Ovary (tissue), 10 donors: ENCODE results near the gene SLC26A3. TPM values are rescaled to one million over a fixed set of nuclear protein-coding genes. Genes with fewer than 3 reads are reported as not detected.
"Not testable (repeated sequence)": the region's sequence is repeated elsewhere in the genome, so short reads cannot be mapped to it uniquely, and the experiment has no call there.

Experiments used
- DNase-seq, 5 donors: peaks; one replicate each; pipeline ENCODE4 v3.0.0-alpha.2; 2019 to 2020
- H3K27ac ChIP-seq, 2 donors: fragments of 200-600 bp; one replicate each; pipeline versions ENCODE4 v1.5.1 to v1.8.0; 2019 to 2022
- H3K27me3 ChIP-seq: fragments of 200-600 bp; one replicate; pipeline ENCODE4 v1.8.0; 2022
- H3K36me3 ChIP-seq: fragments of 200-600 bp; sonication (generic); one replicate; pipeline ENCODE4 v1.5.1; 2019
- H3K4me1 ChIP-seq: one replicate; pipeline ENCODE4 v1.8.1; 2013; ENCODE audit warnings: mild to moderate bottlenecking, moderate library complexity; ENCODE audit not compliant: insufficient read depth
- H3K4me3 ChIP-seq: fragments of 200-600 bp; sonication (generic); one replicate; pipeline ENCODE4 v1.5.1; 2017
- H3K9me3 ChIP-seq, 2 donors: fragments of 200-600 bp in 1 of 2; sonication (generic) in 1 of 2; one replicate each; pipeline versions ENCODE4 v1.5.1 to v1.8.1; 2013 to 2019; ENCODE audit warnings: mild to moderate bottlenecking in 1 of 2, moderate library complexity in 1 of 2
- CTCF ChIP-seq, 3 donors: fragments of 450-650 bp in 2 of 3; fragments of 200-600 bp in 1 of 3; IDR thresholded peaks; one replicate each; pipeline versions ENCODE4 v1.5.1 to v1.8.0; 2016 to 2022; ENCODE audit warnings: antibody characterized with exemption in 3 of 3, mild to moderate bottlenecking in 1 of 3
- EP300 ChIP-seq: sonication (generic); formaldehyde crosslinking; IDR thresholded peaks from one replicate; pipeline ENCODE4 v1.6.1; 2017; ENCODE audit warnings: antibody characterized with exemption
- POLR2A ChIP-seq: fragments of 450-650 bp; IDR thresholded peaks from one replicate; pipeline ENCODE4 v1.6.1; 2017; ENCODE audit warnings: antibody characterized with exemption, mild to moderate bottlenecking, moderate library complexity
- WGBS, 3 donors: extraction: QIAGEN DNeasy Blood & Tissue Kit in 1 of 3; methylation state at CpG; one replicate each; pipeline versions ENCODE4 v1.1.5 to v1.1.7; 2013 to 2017; 5-methylcytosine and 5-hydroxymethylcytosine counted together
- intact Hi-C, 4 donors: fragments of 100-400 bp; cut with DNase I; formaldehyde crosslinking; loops; one replicate each; pipeline versions ENCODE4 v1.11.0 to v1.15.1; 2022 to 2023
- long read RNA-seq, 3 donors: library from polyadenylated mRNA in 2 of 3; unstranded in 2 of 3; transcript quantifications; one replicate each; pipeline ENCODE4 v2.0.0 and lab custom pipeline, GENCODE V29; 2021 to 2026
- polyA plus RNA-seq, 2 donors: library from polyadenylated mRNA; stranded (reverse); fragments of 200-250 nt in 1 of 2; fragments of 350-450 nt in 1 of 2; fragmentation: Illumina TruSeq in 1 of 2; extraction: RNeasy Lipid Tissue Mini Kit (QIAGEN cat#74804) in 1 of 2; gene quantifications; one replicate each; pipeline ENCODE4 v1.2.3, GENCODE V29; 2013 to 2014
- total RNA-seq, 7 donors: library from RNA; depleted of rRNA in 2 of 7; stranded (reverse); fragments of >200 nt in 2 of 7; fragmentation: NEBNext Ultra II Directional in 3 of 7; extraction: Animal tissue kit (Norgen Biotek cat#: 25700) in 3 of 7; gene quantifications; one replicate each; pipeline versions ENCODE4 v1.1.0 to v1.2.4, GENCODE V29; 2016 to 2023
- donor health status: DM: no; HTN: no; CAD: no; lungs with moderate emphysema.
- donor health status: DM: no; HTN: no; CAD: no.
- donor health status: Bipolar disorder and iron deficiency.
- donor health status: DM: yes; HTN: yes; CAD: no.
- donor health status: DM: no; HTN: no; CAD: no.
- donor health status: DM: yes; HTN: yes; CAD: no.

The SLC26A3 gene
- total RNA-seq (1 to 10 TPM in 1 of 7 donors, under 1 TPM in 3, not detected in 3; 0.30 to 1.9 (median 0.61) TPM), polyA plus RNA-seq (under 1 TPM; 0.06 to 0.07 TPM)
- long read RNA-seq, donor 1: 0 reads
- long read RNA-seq, donor 2: 0 reads
- long read RNA-seq, donor 3: 0 reads

- WGBS, 3 donors: 78 to 94% (median 83%) methylated on average over 2 of the region's 2 CpGs
- no peak within 1 kb of the TSS for H3K27ac ChIP-seq
- no peak for DNase-seq
- H3K27me3 ChIP-seq: no peaks in the 10 kb centered on the region
- H3K9me3 ChIP-seq: no peaks in the 10 kb centered on the region
- intact Hi-C loops: no loop called here
- peaks cover 11% of the 10 kb centered on the region for H3K4me1 ChIP-seq
- H3K4me3 ChIP-seq: no peak within 1 kb of the TSS
- TF ChIP-seq POLR2A (no peak), CTCF (IDR thresholded peaks at IDR 0.05) (no peak), EP300 (no peak)
- no peaks in the 10 kb centered on the region for H3K36me3 ChIP-seq
Observed at GRCh38 chr7:107803009-107803610, at the start of gene SLC26A3. SLC26A3 (minus strand) TSS chr7:107803223; CDS start chr7:107794509, 8,714 bp downstream.

GRCh38 chr7:107850643-107851042 is 47.6 kb upstream of the SLC26A3 start:
- Histone ChIP-seq H3K4me3 (no peak overlapping the region), H3K36me3 (no peaks in the 10 kb centered on the region), H3K9me3 (no peaks in the 10 kb centered on the region), H3K27ac (no peak overlapping the region), H3K27me3 (no peaks in the 10 kb centered on the region), H3K4me1 (no peaks in the 10 kb centered on the region)
- DNase-seq: no peak
- TF ChIP-seq CTCF (IDR thresholded peaks at IDR 0.05) (no peak), EP300 (no peak), POLR2A (no peak)
- intact Hi-C loops: loop anchor here in 1 of 4 donors (10.0 kb wide), 1 partner anchor 56 kb away; no protein-coding TSS in a partner anchor
- 0 to 48% (median 29%) methylated on average over 1 of the region's 1 CpG for WGBS, 3 donors

GRCh38 chr7:107850216-107850615 is 47.2 kb upstream of the SLC26A3 start:
- no peaks in the 10 kb centered on the region for H3K9me3 ChIP-seq
- 86 to 91% (median 88%) methylated on average over 4 of the region's 4 CpGs for WGBS, 3 donors
- TF ChIP-seq CTCF (IDR thresholded peaks at IDR 0.05): no peak
- TF ChIP-seq POLR2A: no peak
- no peak for TF ChIP-seq EP300
- H3K36me3 ChIP-seq: no peaks in the 10 kb centered on the region
- H3K4me1 ChIP-seq: no peaks in the 10 kb centered on the region
- intact Hi-C loops: loop anchor here in 1 of 4 donors (10.0 kb wide), 1 partner anchor 55 kb away; no protein-coding TSS in a partner anchor
- H3K27me3 ChIP-seq: no peaks in the 10 kb centered on the region
- H3K4me3 ChIP-seq: no peak overlapping the region
- no peak for DNase-seq
- H3K27ac ChIP-seq: no peak overlapping the region

DNA sequence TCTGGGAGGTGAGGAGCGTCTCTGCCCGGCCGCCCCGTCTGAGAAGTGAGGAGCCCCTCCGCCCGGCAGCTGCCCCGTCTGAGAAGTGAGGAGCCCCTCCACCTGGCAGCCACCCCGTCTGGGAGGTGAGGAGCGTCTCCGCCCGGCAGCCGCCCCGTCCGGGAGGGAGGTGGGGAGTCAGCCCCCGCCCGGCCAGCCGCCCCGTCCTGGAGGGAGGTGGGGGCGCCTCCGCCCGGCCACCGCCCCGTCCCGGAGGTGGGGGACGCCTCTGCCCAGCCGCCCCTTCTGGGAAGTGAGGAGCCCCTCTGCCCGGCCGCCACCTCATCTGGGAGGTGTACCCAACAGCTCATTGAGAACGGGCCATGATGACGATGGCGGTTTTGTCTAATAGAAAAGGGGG is 45.2 kb upstream of the SLC26A3 start:
- WGBS, 3 donors: 96 to 98% (median 97%) methylated on average over 24 to 30 of the region's 31 CpGs

DNA sequence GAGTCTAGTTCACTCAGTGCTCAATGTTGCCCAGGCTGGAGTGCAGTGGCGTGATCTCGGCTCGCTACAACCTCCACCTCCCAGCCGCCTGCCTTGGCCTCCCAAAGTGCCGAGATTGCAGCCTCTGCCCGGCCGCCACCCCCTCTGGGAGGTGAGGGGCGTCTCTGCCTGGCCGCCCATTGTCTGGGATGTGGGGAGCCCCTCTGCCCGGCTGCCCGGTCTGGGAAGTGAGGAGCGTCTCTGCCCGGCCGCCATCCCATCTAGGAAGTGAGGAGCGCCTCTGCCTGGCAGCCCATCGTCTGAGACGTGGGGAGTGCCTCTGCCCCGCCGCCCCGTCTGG is 44.8 kb upstream of the SLC26A3 start:
- H3K4me1 ChIP-seq, H3K27me3 ChIP-seq, H3K36me3 ChIP-seq, H3K9me3 ChIP-seq, intact Hi-C loops, DNase-seq, H3K27ac ChIP-seq, H3K4me3 ChIP-seq: not testable (repeated sequence)
- 96 to 98% (median 97%) methylated on average over 12 to 20 of the region's 20 CpGs for WGBS, 3 donors

More for the DNA sequence above, 45.2 kb upstream of the SLC26A3 start:
- H3K4me3 ChIP-seq, H3K4me1 ChIP-seq, DNase-seq, H3K36me3 ChIP-seq, intact Hi-C loops, H3K27me3 ChIP-seq, H3K27ac ChIP-seq, H3K9me3 ChIP-seq: not testable (repeated sequence)
